NOMO-1 treated with dmso at 0.1 percent for 144 hours (cell line): ENCODE data around the gene GFOD2.
A peak's percentile ranks its signal among the peaks of the same experiment; 100 is the strongest.

ENCODE experiments used
- DNase-seq: peaks from one replicate; lab custom pipeline; 2025; ENCODE audit not compliant: unreplicated experiment; lab: John Stamatoyannopoulos, UW

Gene GFOD2

GRCh38 chr16:67660564-67661028 lies 58.5 kb downstream of the GFOD2 start, which contains the start of gene PARD6A:
Gene PARD6A, plus strand, starts transcription at chr16:67660960. Its CDS starts 79 bp downstream, at chr16:67661039.
- DNase-seq, result peak; percentile 97

GRCh38 chr16:67659675-67660563 lies 59.2 kb downstream of the GFOD2 start, which contains the start of gene ACD:
Gene ACD, minus strand, starts transcription at chr16:67660260. Its CDS starts 40 bp downstream, at chr16:67660220.
- peak; percentile 78 for DNase-seq

GRCh38 chr16:67658849-67659674 lies 60.1 kb downstream of the GFOD2 start:
- DNase-seq, result no peak

GRCh38 chr16:67657751-67658518 lies 61.2 kb downstream of the GFOD2 start:
- no peak for DNase-seq

- no peak for DNase-seq
Measured at GRCh38 chr16:67657017-67657608, 62.0 kb downstream of the GFOD2 start.

GRCh38 chr16:67656344-67657016 lies 62.6 kb downstream of the GFOD2 start:
- DNase-seq, result no peak

GRCh38 chr16:67655363-67655762 lies 63.8 kb downstream of the GFOD2 start:
- DNase-seq, result no peak

- no peak for DNase-seq
Measured at GRCh38 chr16:67654403-67654911, 64.7 kb downstream of the GFOD2 start.

GRCh38 chr16:67653789-67654402 lies 65.2 kb downstream of the GFOD2 start:
- DNase-seq, result no peak

GRCh38 chr16:67653128-67653788 lies 65.9 kb downstream of the GFOD2 start:
- no peak for DNase-seq

- no peak for DNase-seq
Measured at GRCh38 chr16:67652578-67653127, 66.5 kb downstream of the GFOD2 start.

- DNase-seq, result no peak
Measured at GRCh38 chr16:67651847-67652246, 67.3 kb downstream of the GFOD2 start.

GRCh38 chr16:67651039-67651438 lies 68.1 kb downstream of the GFOD2 start:
- no peak for DNase-seq

GRCh38 chr16:67650023-67650422 lies 69.1 kb downstream of the GFOD2 start:
- no peak for DNase-seq

GRCh38 chr16:67649494-67649931 lies 69.6 kb downstream of the GFOD2 start:
- DNase-seq, result no peak

GRCh38 chr16:67648764-67649407 lies 70.2 kb downstream of the GFOD2 start:
- no peak for DNase-seq

- no peak for DNase-seq
Measured at GRCh38 chr16:67648088-67648763, 70.9 kb downstream of the GFOD2 start.
